WTC11 (cell line): ENCODE data around the gene GPR162. TPM values are rescaled to one million over a fixed set of nuclear protein-coding genes. Genes with fewer than 3 reads are reported as not detected.
A peak's percentile ranks its signal among the peaks of the same experiment; 100 is the strongest.

Experiments used
- ATAC-seq: fragments of 200-7000 bp; cut with Tn5 transposase; 2 replicates; pipeline ENCODE4 v1.10.0; 2021; ENCODE audit warnings: mild to moderate bottlenecking, moderate library complexity
- CTCF ChIA-PET: fragments of 300-600 bp; sonication (Branson Sonifier 250); formaldehyde crosslinking; loops from one replicate; lab custom pipeline; 2021; ENCODE audit warnings: antibody characterized with exemption; lab: Charles Lee
- POLR2A ChIA-PET: fragments of 350-600 bp; sonication (Branson Sonifier 250); formaldehyde crosslinking; loops from one replicate; lab custom pipeline; 2021; ENCODE audit warnings: antibody characterized with exemption; lab: Charles Lee
- DNase-seq: peaks from one replicate; pipeline ENCODE4 v3.0.0; 2021; ENCODE audit warnings: low spot score
- H3K27ac Mint-ChIP-seq: 2 replicates; pipeline ENCODE4 v1.8.0; 2021; ENCODE audit warnings: mixed read lengths
- H3K27me3 Mint-ChIP-seq: 2 replicates; pipeline ENCODE4 v1.8.0; 2021; ENCODE audit warnings: low read depth, mild to moderate bottlenecking, moderate library complexity, mixed read lengths
- H3K36me3 Mint-ChIP-seq: 2 replicates; pipeline ENCODE4 v1.8.0; 2021; ENCODE audit warnings: mixed read lengths
- H3K4me1 Mint-ChIP-seq: 2 replicates; pipeline ENCODE4 v1.8.0; 2022; ENCODE audit warnings: mixed read lengths
- H3K4me3 Mint-ChIP-seq: 2 replicates; pipeline ENCODE4 v1.8.0; 2021; ENCODE audit warnings: mild to moderate bottlenecking, moderate library complexity, mixed read lengths
- H3K9me3 Mint-ChIP-seq: 2 replicates; pipeline ENCODE4 v1.8.0; 2021; ENCODE audit warnings: mixed read lengths
- AR ChIP-seq: fragments of 250-450 bp; sonication (Bioruptor Pico); IDR thresholded peaks from 2 replicates; pipeline ENCODE4 v1.9.0; 2021; ENCODE audit warnings: mild to moderate bottlenecking
- CREB1 ChIP-seq: sonication (generic); formaldehyde crosslinking; IDR thresholded peaks from 2 replicates; pipeline ENCODE4 v1.8.0; 2023; ENCODE audit warnings: mild to moderate bottlenecking, missing genetic modification reagents
- ELF4 ChIP-seq: sonication (generic); formaldehyde crosslinking; IDR thresholded peaks from 2 replicates; pipeline ENCODE4 v1.8.1; 2022; ENCODE audit warnings: low read depth, mild to moderate bottlenecking, moderate library complexity, missing genetic modification reagents
- ETV6 ChIP-seq: sonication (generic); formaldehyde crosslinking; IDR thresholded peaks from 2 replicates; pipeline ENCODE4 v1.8.1; 2022; ENCODE audit warnings: mild to moderate bottlenecking, missing genetic modification reagents
- GABPB1 ChIP-seq: sonication (generic); formaldehyde crosslinking; IDR thresholded peaks from 2 replicates; pipeline ENCODE4 v1.8.1; 2023; ENCODE audit warnings: mild to moderate bottlenecking, missing genetic modification reagents
- JUN ChIP-seq: sonication (generic); formaldehyde crosslinking; IDR thresholded peaks from 2 replicates; pipeline ENCODE4 v1.8.0; 2023; ENCODE audit warnings: mild to moderate bottlenecking, missing genetic modification reagents
- NFATC4 ChIP-seq: fragments of 250-450 bp; sonication (Bioruptor Pico); IDR thresholded peaks from 2 replicates; pipeline ENCODE4 v1.9.0; 2021; ENCODE audit warnings: mild to moderate bottlenecking
- SMAD3 ChIP-seq: sonication (generic); formaldehyde crosslinking; IDR thresholded peaks from 2 replicates; pipeline ENCODE4 v1.8.0; 2022; ENCODE audit warnings: missing genetic modification reagents, mild to moderate bottlenecking, borderline replicate concordance
- ZNF263 ChIP-seq: sonication (generic); formaldehyde crosslinking; IDR thresholded peaks from 2 replicates; pipeline ENCODE4 v1.8.1; 2022; ENCODE audit warnings: low read depth, mild to moderate bottlenecking, moderate library complexity, missing genetic modification reagents
- total RNA-seq: library from RNA; stranded (reverse); gene quantifications from 3 replicates; pipeline ENCODE4 v1.2.3, GENCODE V29; 2021
- TF ChIP-seq, protein P1 (sequence below): sonication (generic); formaldehyde crosslinking; IDR thresholded peaks from 2 replicates; pipeline ENCODE4 v1.8.1; 2022; ENCODE audit warnings: low read depth, missing genetic modification reagents, borderline replicate concordance
- TF ChIP-seq, protein P2 (sequence below): fragments of 250-450 bp; sonication (Bioruptor Pico); IDR thresholded peaks from 2 replicates; pipeline ENCODE4 v2.1.2; 2022; ENCODE audit warnings: mild to moderate bottlenecking, moderate library complexity
- TF ChIP-seq, protein P3 (sequence below): fragments of 200-600 bp; IDR thresholded peaks from 2 replicates; pipeline ENCODE4 v1.8.0; 2022; ENCODE audit warnings: antibody characterized with exemption
- TF ChIP-seq, protein P4 (sequence below): sonication (generic); formaldehyde crosslinking; IDR thresholded peaks from 2 replicates; pipeline ENCODE4 v1.8.1; 2023; ENCODE audit warnings: mild to moderate bottlenecking, missing genetic modification reagents, borderline replicate concordance
- TF ChIP-seq, protein P5 (sequence below): sonication (generic); formaldehyde crosslinking; IDR thresholded peaks from 2 replicates; pipeline ENCODE4 v1.8.0; 2022; ENCODE audit warnings: mild to moderate bottlenecking, missing genetic modification reagents

Gene GPR162
- total RNA-seq, 1 experiment from 2014 or later = 7.3 TPM

DNA sequence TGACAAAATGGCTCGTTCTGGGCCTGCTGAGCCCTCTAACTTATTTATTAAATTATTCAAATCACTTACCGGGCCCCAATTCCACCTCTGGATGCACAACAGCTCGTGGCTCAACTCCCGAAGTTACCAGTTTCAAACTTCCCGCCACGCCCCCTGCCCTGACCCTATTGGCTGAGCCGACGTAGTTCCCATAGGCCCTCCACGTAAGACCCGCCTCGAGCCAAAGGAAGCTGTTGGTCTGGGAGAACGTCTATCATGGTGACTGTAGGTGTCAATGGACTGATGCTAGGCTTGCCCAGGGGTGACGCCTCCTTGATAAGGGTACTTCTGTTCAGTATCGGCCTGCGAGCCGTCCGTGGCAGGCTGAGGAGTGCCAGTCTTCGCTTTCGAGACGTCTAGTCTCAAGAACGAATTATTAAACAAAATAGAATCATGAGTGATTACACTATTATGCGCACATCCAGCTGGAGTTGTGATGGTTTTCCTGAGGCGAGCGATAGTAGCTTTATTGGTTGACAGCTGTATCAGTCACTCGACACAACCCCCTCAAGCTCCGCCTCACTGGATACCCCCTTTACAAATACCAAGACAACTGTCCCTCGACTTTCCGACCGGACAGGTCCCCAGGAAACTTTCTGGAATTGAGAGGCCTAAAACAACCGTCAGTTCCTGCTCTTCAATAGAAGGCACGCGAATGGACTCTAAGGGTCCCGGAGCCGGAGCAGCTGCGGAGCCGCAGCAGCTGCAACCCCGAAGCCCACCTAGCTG is 29.7 kb downstream of the GPR162 start, which contains the start of gene CDCA3 (continued):
- peak; percentile 69; the same call in 1 of the 2 replicates for TF ChIP-seq GABPB1 (CRISPR knock-in tag)
- TF ChIP-seq, protein P1, sequence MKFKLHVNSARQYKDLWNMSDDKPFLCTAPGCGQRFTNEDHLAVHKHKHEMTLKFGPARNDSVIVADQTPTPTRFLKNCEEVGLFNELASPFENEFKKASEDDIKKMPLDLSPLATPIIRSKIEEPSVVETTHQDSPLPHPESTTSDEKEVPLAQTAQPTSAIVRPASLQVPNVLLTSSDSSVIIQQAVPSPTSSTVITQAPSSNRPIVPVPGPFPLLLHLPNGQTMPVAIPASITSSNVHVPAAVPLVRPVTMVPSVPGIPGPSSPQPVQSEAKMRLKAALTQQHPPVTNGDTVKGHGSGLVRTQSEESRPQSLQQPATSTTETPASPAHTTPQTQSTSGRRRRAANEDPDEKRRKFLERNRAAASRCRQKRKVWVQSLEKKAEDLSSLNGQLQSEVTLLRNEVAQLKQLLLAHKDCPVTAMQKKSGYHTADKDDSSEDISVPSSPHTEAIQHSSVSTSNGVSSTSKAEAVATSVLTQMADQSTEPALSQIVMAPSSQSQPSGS (CRISPR knock-in tag) = no peak
- 0 out of 2 replicates have a peak, but pooled peaks have one; percentile 47 for TF ChIP-seq ETV6
- TF ChIP-seq, protein P2, sequence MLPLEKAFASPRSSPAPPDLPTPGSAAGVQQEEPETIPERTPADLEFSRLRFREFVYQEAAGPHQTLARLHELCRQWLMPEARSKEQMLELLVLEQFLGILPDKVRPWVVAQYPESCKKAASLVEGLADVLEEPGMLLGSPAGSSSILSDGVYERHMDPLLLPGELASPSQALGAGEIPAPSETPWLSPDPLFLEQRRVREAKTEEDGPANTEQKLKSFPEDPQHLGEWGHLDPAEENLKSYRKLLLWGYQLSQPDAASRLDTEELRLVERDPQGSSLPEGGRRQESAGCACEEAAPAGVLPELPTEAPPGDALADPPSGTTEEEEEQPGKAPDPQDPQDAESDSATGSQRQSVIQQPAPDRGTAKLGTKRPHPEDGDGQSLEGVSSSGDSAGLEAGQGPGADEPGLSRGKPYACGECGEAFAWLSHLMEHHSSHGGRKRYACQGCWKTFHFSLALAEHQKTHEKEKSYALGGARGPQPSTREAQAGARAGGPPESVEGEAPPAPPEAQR = no peak
- no peak for TF ChIP-seq NFATC4 (CRISPR knock-in tag)
- no peak for TF ChIP-seq CREB1 (CRISPR knock-in tag)
- TF ChIP-seq, all 79 proteins: peak for 11

- DNase-seq (peak; percentile 99), ATAC-seq (peak; percentile 79)
- no peaks in the 10 kb centered on the region for H3K27me3 Mint-ChIP-seq
- H3K4me1 Mint-ChIP-seq = peaks cover 19% of the 10 kb centered on the region
- ChIA-PET CTCF (interaction anchor here (0.6 to 6.0 kb wide), 28 partner anchors 11 to 314 kb away, joined by 3 to 181 read pairs (median 8); partner anchors contain the start of genes C12orf57, C1RL, COPS7A and GNB3), POLR2A (interaction anchor here (0.5 to 3.0 kb wide), 18 partner anchors 9 to 320 kb away, joined by 3 to 33 read pairs (median 5); partner anchors contain the start of genes C12orf57, CD4, COPS7A and GAPDH)
- peak within 1 kb of the TSS; percentile 100 for H3K27ac Mint-ChIP-seq
- H3K36me3 Mint-ChIP-seq = peaks cover 35% of the 10 kb centered on the region
- no peaks in the 10 kb centered on the region for H3K9me3 Mint-ChIP-seq
- peak within 1 kb of the TSS; percentile 95 for H3K4me3 Mint-ChIP-seq
- TF ChIP-seq, protein P3, sequence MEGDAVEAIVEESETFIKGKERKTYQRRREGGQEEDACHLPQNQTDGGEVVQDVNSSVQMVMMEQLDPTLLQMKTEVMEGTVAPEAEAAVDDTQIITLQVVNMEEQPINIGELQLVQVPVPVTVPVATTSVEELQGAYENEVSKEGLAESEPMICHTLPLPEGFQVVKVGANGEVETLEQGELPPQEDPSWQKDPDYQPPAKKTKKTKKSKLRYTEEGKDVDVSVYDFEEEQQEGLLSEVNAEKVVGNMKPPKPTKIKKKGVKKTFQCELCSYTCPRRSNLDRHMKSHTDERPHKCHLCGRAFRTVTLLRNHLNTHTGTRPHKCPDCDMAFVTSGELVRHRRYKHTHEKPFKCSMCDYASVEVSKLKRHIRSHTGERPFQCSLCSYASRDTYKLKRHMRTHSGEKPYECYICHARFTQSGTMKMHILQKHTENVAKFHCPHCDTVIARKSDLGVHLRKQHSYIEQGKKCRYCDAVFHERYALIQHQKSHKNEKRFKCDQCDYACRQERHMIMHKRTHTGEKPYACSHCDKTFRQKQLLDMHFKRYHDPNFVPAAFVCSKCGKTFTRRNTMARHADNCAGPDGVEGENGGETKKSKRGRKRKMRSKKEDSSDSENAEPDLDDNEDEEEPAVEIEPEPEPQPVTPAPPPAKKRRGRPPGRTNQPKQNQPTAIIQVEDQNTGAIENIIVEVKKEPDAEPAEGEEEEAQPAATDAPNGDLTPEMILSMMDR = no peak
- TF ChIP-seq, protein P4, sequence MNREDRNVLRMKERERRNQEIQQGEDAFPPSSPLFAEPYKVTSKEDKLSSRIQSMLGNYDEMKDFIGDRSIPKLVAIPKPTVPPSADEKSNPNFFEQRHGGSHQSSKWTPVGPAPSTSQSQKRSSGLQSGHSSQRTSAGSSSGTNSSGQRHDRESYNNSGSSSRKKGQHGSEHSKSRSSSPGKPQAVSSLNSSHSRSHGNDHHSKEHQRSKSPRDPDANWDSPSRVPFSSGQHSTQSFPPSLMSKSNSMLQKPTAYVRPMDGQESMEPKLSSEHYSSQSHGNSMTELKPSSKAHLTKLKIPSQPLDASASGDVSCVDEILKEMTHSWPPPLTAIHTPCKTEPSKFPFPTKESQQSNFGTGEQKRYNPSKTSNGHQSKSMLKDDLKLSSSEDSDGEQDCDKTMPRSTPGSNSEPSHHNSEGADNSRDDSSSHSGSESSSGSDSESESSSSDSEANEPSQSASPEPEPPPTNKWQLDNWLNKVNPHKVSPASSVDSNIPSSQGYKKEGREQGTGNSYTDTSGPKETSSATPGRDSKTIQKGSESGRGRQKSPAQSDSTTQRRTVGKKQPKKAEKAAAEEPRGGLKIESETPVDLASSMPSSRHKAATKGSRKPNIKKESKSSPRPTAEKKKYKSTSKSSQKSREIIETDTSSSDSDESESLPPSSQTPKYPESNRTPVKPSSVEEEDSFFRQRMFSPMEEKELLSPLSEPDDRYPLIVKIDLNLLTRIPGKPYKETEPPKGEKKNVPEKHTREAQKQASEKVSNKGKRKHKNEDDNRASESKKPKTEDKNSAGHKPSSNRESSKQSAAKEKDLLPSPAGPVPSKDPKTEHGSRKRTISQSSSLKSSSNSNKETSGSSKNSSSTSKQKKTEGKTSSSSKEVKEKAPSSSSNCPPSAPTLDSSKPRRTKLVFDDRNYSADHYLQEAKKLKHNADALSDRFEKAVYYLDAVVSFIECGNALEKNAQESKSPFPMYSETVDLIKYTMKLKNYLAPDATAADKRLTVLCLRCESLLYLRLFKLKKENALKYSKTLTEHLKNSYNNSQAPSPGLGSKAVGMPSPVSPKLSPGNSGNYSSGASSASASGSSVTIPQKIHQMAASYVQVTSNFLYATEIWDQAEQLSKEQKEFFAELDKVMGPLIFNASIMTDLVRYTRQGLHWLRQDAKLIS = no peak
- TF ChIP-seq JUN (CRISPR knock-in tag) (no peak), ELF4 (CRISPR knock-in tag) (no peak), CREB1 (CRISPR knock-in tag) (no peak), SMAD3 (CRISPR knock-in tag) (peak; percentile 39; the same call in 1 of the 2 replicates), AR (CRISPR knock-in tag) (no peak), ZNF263 (CRISPR knock-in tag) (no peak)
- TF ChIP-seq, protein P5, sequence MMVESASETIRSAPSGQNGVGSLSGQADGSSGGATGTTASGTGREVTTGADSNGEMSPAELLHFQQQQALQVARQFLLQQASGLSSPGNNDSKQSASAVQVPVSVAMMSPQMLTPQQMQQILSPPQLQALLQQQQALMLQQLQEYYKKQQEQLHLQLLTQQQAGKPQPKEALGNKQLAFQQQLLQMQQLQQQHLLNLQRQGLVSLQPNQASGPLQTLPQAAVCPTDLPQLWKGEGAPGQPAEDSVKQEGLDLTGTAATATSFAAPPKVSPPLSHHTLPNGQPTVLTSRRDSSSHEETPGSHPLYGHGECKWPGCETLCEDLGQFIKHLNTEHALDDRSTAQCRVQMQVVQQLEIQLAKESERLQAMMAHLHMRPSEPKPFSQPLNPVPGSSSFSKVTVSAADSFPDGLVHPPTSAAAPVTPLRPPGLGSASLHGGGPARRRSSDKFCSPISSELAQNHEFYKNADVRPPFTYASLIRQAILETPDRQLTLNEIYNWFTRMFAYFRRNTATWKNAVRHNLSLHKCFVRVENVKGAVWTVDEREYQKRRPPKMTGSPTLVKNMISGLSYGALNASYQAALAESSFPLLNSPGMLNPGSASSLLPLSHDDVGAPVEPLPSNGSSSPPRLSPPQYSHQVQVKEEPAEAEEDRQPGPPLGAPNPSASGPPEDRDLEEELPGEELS (CRISPR knock-in tag) = 0 out of 2 replicates have a peak, but pooled peaks have one; percentile 43
Measured at GRCh38 chr12:6851921-6852650, 30.5 kb downstream of the GPR162 start, which contains the start of gene USP5. Gene USP5 (plus strand): TSS chr12:6852150. CDS start chr12:6852180, 30 bp downstream.
